ENCODE measurements around the gene SPNS3. TPM values are rescaled to one million over a fixed set of nuclear protein-coding genes. Genes with fewer than 3 reads are reported as not detected.
A peak's percentile ranks its signal among the peaks of the same experiment; 100 is the strongest.

The SPNS3 gene, protein sequence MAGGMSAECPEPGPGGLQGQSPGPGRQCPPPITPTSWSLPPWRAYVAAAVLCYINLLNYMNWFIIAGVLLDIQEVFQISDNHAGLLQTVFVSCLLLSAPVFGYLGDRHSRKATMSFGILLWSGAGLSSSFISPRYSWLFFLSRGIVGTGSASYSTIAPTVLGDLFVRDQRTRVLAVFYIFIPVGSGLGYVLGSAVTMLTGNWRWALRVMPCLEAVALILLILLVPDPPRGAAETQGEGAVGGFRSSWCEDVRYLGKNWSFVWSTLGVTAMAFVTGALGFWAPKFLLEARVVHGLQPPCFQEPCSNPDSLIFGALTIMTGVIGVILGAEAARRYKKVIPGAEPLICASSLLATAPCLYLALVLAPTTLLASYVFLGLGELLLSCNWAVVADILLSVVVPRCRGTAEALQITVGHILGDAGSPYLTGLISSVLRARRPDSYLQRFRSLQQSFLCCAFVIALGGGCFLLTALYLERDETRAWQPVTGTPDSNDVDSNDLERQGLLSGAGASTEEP
- total RNA-seq = under 1 TPM; 0.42 to 0.59 TPM
- long read RNA-seq, partial matches to known transcripts = 1 of 1 reads
- long read RNA-seq, other reads (novel, unspliced or antisense) = 0 of 1 reads

DNA sequence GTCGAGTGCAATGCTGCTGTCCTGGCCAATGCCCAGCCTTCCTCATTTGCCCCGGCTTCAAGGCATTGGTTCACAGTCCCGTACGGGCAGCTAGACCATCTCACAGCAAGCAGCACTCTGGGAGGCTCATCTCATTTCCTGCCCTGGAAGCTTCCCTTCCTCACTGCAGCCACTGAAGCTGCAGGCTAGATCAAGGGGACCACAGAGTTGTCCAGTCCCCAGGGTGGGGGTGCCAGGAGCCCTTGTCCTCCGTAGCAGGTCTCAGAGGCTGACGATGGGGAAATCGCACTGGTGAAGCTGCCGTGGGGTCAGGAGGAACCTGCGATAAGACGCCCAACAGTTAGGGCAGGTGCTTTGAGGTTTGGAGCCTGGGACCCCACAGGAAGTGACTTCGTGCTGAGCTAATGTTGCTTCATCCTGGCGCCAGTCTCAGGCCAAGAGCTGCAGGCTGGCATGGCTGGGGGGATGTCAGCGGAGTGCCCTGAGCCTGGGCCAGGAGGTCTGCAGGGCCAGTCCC is at the start of gene SPNS3:
SPNS3 (plus strand) TSS at position 426 of the 517 bp plus-strand sequence; CDS start at position 454, 28 bp downstream.
- DNase-seq = no peak
- ATAC-seq = peak in 1 of 2 donors; percentile 26
- intact Hi-C loops (cut with DNase I) = no loop called here

DNA sequence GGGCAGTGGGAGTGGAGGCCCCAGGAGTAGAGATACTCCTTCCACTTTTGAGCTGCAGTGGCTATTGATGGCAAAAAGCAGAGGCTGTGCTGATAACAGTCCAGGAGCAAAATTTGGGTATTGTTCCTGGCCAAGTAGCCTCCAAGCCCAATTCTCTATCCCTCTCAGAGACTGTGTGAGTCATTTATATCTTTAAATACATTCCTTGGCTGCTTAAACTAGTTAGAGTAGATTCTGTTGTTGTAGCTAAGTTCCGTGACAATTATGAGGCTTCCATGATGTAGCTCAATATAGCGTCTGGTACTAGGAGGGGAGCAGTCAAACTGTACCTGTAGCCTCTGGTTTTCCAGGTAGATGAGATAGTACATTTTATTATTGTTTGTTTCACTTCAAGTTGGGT is 47.3 kb upstream of the SPNS3 start:
- no peak for DNase-seq
- intact Hi-C loops (cut with DNase I) = no loop called here
- no peak for ATAC-seq

DNA sequence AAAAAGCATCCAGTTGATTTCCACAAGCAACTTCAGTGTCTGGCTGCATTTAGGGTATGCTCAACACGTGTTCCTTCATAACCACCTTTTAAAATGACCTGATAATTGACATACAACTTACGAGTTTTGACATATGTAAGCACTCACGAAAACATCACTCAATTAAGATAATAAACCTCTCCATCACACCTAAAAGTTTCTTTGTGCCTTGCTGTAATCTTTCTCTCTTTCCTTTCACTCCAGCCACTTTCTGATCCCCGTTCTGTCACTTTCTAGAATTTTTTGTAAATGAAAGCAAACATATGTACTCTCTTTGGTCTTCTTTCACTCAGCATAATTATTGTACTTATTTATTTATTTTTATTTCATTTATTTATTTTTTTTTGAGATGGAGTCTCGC is 46.6 kb upstream of the SPNS3 start:
- ATAC-seq = no peak
- no peak for DNase-seq
- intact Hi-C loops (cut with DNase I) = no loop called here

DNA sequence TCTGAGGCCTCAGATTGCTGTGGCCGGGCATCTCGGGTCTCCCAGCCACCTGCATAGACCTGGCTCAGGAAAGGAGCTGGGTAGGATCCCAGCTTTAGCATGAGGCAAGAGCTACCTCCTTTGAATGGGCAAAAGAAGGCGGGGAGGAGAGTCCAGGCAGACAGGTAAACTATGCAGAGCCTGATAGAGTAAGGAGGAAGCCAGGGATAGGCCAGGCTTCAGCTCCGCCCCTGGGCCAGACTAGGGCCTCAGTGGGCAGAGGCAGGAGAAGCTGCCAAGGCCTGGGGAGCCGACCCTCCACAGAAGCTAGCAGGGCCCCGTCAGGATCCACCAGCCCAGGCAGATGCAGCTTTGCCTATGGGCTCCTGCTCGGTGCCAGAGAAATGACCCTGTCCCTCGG is 44.7 kb upstream of the SPNS3 start:
- intact Hi-C loops (cut with DNase I) = no loop called here
- DNase-seq (no peak), ATAC-seq (no peak)

DNA sequence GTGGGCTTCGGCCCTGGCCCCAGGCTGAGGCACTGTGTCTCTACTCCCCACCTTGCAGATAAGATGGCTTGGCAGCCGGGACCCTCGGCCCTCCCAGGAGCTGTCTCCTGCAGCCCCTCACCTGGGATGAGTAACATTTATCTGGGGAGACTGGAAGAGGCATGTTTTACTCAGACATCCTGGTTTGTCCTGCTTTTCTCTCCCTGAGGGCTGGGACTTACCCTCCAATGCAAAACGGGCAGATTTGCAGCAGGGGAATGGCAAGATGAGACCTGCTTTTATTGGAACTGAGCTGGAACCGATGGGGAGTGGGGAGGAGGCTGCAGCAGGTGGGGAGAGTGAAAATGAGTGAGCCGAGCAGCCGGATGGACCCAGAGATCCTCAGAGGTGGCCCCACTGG is 39.9 kb upstream of the SPNS3 start:
- DNase-seq (no peak), ATAC-seq (no peak)
- intact Hi-C loops (cut with DNase I) = no loop called here

DNA sequence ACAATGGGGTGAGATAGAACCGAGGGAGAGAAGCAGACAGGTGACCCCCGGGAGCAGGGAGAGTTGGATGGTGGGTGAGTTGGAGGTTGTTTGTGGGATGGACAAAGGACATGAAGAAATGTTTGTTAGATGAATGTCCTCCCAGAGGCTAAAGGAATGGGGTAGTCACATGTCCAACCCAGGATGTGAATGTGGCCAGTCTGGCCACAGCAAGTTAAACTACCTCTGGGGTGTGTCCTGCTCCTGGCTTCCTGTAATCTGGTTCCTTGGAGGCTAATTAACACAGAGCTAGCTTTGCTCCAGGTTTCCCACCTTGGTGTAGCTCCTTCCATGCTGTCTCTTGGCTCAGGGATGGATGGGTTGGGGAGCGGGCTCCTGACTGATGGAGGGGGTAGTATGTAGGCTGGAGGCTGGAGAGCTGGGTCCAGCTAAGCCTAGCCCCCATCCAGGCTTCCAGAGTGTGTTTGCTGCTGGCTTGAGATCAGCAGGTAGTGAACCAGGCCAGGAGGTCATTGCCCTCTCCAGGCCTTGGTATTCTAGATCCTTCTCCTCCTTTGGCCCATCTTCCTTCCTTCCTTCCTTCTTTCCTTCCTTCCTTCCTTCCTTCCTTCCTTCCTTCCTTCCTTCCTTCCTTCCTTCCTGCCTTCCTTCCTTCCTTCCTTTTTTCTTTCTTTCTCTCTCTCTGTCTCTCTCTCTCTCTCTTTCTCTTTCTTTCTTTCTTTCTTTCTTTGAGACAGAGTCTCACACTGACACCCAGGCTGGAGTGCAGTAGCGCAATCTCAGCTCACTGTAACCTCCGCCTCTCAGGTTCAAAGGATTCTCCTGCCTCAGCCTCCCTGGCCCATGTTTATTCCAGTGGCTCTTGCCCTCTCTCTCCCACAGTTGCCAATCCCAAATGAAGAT is 39.3 kb upstream of the SPNS3 start:
- intact Hi-C loops (cut with DNase I) = no loop called here
- ATAC-seq = no peak
- no peak for DNase-seq

DNA sequence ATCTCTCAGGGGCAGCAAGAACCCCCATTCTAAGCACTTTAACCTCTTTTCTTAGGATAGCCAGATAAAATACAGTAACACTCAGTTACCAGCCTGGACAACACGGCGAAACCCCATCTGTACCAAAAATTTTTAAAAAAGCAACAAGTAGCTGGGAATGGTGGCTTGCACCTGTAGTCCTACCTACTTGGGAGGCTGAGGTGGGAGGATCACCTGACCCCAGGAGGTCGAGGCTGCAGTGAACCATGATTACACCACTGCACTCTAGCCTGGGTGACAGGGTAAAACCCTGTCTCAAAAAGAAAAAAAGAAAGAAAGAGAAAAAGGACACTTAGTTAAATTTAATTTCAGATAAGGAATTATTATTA is 38.6 kb upstream of the SPNS3 start:
- ATAC-seq = no peak
- intact Hi-C loops (cut with DNase I) = no loop called here
- no peak for DNase-seq

DNA sequence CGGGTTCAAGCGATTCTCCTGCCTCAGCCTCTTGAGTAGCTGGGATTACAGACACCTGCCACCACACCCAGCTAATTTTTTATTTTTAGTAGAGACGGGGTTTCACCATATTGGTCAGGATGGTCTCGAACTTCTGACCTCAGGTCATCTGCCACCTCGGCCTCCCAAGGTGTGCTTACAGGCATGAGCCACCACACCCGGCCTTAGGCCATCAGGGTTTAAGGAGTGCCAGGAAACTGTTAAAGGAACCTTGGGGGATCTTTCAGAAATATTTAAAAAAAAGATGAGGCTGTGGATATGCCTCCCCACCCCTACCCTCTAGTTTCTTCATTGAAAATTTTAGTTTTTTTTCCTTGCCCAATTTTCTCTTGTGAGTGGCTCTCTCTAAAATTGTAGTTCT is 35.9 kb upstream of the SPNS3 start:
- DNase-seq (no peak), ATAC-seq (no peak)
- intact Hi-C loops (cut with DNase I) = no loop called here

DNA sequence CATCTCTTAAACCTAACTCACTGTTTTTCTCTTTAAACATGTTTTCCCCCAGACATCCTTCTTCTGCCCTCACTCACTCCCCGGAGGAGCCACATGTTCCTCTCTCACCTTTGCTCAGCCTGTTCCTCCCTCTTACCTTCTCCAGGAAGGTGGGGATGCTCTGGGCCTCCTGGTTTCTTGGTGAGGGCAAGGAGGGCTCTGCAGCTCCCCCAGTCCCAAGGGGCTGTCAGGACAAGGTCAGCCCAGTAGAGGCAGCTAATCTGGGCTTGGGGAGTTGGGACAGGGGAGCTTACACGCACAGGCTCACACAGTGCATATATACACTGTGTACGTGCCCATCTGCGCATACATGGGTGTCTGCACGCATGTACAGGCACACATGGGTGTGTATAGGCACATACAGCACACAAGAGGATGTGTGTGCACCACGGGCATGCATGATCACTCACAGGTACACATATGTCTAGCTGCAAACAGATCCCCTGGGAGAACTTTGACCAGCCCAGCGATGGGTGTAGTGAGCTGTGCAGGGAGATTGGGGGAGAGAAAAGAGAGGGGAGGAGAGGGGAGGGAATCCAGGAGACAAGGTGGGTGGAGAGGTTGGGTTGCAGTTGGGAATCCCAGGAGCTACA is 28.6 kb upstream of the SPNS3 start:
- DNase-seq (no peak), ATAC-seq (no peak)
- intact Hi-C loops (cut with DNase I) = no loop called here

DNA sequence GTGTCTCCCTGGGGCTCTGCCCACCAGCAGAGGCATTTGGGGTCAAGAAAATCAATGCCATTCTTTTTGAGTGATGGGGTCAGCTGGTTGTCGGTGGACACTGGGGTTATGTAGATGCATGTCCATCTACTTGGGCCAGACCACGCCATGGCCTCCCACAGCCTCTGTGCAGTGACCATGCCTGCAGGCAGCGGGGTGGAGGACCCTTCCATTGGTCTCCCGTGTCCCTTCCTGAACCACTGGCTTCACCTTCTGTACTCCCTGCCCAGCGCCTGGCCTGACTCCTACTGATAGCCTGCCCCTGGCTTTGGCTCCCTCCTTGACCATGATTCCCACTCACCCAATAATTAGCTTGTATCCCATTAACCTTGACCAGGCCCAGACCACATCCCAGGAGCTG is 28.0 kb upstream of the SPNS3 start:
- DNase-seq (no peak), ATAC-seq (no peak)
- intact Hi-C loops (cut with DNase I) = no loop called here

DNA sequence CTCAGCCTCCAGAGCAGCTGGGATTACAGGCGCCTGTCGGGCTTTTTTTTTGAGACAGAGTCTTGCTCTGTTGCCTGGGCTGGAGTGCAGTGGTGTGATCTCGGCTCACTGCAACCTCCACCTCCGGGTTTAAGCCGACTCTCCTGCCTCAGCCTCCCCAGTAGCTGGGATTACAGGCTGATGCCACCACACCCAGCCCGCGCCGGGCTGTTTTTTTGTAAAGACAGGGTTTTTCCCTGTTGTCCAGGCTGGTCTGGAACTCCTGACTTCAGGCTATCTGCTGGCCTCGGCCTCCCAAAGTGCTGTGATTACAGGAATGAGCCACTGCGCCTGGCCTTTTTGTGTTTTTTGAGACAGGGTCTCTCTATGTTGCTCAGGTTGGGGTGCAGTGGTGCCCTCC is 27.4 kb upstream of the SPNS3 start:
- ATAC-seq (no peak), DNase-seq (no peak)
- intact Hi-C loops (cut with DNase I) = no loop called here

DNA sequence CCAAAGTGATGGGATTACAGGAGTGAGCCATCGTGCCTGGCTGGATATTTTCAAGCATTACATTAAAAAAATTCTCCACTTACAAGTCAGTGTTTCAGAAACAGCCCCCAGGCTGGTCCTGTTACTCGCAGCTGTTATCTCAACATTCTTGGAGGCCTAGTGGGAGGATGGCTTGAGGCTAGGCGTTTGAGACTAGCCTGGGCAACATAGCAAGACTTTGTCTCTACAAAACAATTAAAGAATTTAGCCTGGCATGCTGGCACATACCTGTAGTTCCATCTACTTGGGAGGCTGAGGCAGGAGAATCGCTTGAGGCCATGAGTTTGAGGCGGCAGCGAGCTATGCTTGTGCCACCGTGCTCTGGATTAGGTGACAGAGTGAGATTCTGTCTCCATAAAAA is 26.5 kb upstream of the SPNS3 start:
- no peak for DNase-seq
- intact Hi-C loops (cut with DNase I) = no loop called here
- no peak for ATAC-seq

DNA sequence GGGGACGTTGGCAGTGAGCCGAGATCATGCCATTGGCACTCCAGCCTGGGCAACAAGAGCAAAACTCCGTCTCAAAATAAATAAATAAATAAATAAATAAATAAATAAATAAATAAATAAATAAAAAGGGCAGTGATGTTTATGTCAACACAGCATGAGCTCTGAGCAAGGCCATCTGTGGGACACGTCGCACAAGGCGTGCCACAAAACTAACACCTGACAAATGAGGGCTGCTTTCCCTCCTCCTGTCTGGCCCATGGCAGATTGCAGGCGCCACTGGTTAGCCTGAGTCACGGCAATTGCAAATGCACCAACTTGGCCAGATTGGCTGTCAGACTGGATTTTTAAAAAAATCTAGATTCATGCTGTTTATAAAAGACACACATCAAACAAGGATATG is 25.9 kb upstream of the SPNS3 start:
- intact Hi-C loops (cut with DNase I) = no loop called here

DNA sequence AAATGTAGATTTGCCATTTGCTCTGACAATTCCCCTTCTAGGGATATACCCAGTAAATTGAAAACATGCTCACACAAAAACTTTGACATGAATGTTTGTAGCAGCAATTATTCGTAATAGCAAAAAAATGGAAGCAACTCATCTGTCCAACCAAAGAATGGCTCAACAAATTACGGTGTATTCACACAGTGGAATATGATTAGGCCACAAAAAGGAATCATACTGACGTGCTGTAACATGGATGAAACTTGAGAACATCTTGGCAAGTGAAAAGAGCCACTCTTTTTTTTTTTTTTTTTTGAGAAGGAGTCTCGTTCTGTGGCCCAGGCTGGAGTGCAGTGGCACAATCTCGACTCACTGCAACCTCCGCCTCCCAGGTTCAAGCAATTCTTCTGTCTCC is 24.1 kb upstream of the SPNS3 start:
- intact Hi-C loops (cut with DNase I) = loop anchor here (5.0 kb wide), 3 partner anchors 192 to 212 kb away; no protein-coding TSS in a partner anchor
- no peak for ATAC-seq

More for the DNA sequence above, 25.9 kb upstream of the SPNS3 start:
- no peak for DNase-seq
- no peak for ATAC-seq

DNA sequence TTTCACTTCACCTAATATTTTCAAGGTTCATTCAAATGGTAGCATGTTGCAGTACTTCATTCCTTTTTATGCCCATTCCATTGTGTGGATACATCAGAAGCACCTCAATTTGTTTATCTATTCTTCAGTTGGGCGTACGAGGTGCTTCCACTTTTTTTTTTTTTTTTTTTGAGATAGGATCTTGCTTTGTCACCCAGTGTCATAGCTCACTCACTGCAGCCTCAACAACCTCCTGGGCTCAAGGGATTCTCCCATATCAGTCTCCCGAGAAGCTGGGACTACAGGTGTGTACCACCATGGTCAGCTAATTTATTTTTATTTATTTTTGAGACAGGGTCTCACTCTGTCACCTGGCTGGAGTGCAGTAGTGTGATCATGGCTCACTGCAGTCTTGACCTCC is 22.5 kb upstream of the SPNS3 start:
- no peak for DNase-seq
- intact Hi-C loops (cut with DNase I) = loop anchor here (5.0 kb wide), 3 partner anchors 194 to 214 kb away; no protein-coding TSS in a partner anchor
- ATAC-seq = no peak

More for the DNA sequence above, 24.1 kb upstream of the SPNS3 start:
- DNase-seq = no peak

DNA sequence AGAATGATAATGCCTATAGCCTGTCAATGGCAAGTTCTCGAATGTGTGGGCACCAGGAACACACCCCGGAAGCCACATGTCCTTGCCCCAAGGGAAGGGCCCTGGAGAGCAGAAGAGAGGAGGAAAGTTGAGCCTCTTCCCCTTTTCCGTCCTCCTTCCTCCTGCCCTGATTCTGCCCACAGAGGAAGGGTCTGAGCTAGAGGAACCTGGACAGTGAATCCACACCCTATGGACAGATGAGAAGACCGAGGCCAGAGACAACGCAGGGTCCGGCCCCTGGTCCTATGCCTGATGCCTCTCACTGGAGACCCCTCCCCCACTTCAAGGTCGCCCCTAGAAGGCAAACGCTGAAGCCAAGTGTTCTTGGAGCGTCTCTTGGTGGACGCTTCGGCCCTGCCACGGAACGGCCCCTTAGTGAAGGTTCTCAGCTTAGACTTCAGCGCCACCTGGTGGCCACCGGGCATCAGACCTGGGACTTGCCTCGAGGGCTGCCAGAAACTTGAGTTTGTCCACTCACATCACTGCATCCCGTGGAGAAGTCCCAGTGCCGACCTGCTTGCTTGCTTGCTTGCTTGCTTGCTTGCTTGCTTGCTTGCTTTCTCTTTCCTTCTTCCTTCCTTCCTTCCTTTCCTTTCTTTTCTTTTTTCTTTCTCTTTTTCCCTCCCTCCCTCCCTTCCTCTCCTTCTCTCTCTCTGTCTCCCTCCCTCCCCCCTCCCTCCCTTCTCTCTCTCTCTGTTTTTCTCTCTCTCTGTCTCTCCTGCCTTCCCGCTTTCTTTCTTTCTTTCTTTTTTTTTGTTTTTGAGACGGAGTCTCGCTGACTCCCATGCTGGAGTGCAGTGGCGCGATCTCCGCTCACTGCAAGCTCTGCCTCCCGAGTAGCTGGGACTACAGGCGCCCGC is 20.6 kb upstream of the SPNS3 start:
- DNase-seq = peak; percentile 94
- ATAC-seq = peak; percentile 98 to 99
- intact Hi-C loops (cut with DNase I) = loop anchor here (1.0 to 5.0 kb wide), 4 partner anchors 196 to 216 kb away; no protein-coding TSS in a partner anchor

DNA sequence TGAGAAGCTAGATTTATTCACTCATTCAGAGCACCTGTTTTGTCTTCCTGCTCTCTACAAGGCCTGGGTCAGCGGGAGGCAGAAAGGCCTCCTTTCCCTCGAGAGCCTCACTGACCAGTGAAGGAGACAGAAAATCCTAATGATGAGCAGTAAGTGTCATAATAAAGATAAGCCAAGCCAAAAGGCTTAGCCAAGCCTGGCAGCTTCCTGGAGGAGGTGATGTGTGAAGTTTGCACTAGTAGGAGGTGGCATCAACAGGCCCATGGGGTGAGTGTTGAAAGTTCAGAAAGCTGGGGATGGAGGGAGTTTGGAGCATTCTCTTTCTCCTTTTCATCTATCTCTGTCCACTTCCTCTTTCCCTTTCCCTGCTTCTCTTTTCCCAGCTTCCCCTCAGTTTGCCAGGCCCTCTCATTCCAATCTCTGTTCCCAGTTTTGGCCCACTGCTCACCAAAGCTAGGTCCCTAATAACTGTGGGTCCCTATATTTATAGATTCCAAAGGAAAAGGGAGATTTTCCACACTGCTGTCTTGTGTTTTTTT is 16.5 kb upstream of the SPNS3 start:
- intact Hi-C loops (cut with DNase I) = no loop called here
- ATAC-seq (no peak), DNase-seq (no peak)

DNA sequence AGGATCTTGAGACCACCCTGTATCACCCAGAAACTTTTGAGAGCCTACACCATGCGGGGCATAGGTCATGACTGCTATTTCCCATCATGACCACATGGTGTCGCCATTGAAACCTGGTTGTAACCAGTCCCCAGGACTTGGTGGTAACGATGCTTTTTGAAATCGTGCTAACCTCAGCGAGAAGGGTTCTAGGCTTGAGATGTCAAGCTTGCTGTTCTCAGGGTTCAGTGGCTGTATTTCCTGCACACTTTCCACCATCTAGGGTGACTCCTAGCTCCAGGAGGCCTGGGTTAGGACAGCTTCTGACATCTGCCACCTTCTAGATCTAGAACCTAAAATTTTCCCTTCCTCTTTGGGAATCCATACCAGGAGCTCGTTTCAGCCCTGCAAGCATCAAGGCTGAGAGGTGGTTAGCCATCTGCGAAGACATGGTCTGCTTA is 13.0 kb upstream of the SPNS3 start:
- ATAC-seq = peak; percentile 89 to 94
- intact Hi-C loops (cut with DNase I) = loop anchor here (5.0 to 10.0 kb wide), 4 partner anchors 84 to 207 kb away; partner anchors contain the start of gene MYBBP1A (in 1 of the 2)
- peak; percentile 38 for DNase-seq
